HG03159 (cell line): ENCODE data around the gene DDX20.
"Not testable (repeated sequence)": the region's sequence is repeated elsewhere in the genome, so short reads cannot be mapped to it uniquely, and the experiment has no call there.

Experiments used
- ATAC-seq: cut with Tn5 transposase; IDR thresholded peaks from one replicate; pipeline ENCODE4 v1.9.1; 2021; ENCODE audit warnings: mild to moderate bottlenecking, moderate library complexity; ENCODE audit not compliant: unreplicated experiment

DDX20 gene

GRCh38 chr1:111732718-111733117 lies 23.0 kb upstream of the DDX20 start:
- no peak for ATAC-seq

GRCh38 chr1:111733183-111733991 lies 22.3 kb upstream of the DDX20 start:
- ATAC-seq, result no peak

- ATAC-seq, result no peak
Measured at GRCh38 chr1:111733992-111734341, 21.7 kb upstream of the DDX20 start.

- ATAC-seq, result no peak
Measured at GRCh38 chr1:111734426-111734825, 21.3 kb upstream of the DDX20 start.

GRCh38 chr1:111734856-111735255 lies 20.8 kb upstream of the DDX20 start:
- ATAC-seq, result no peak

- ATAC-seq, result no peak
Measured at GRCh38 chr1:111735321-111735720, 20.4 kb upstream of the DDX20 start.

GRCh38 chr1:111735858-111736544 lies 19.7 kb upstream of the DDX20 start:
- ATAC-seq, result no peak

GRCh38 chr1:111736548-111737215 lies 19.0 kb upstream of the DDX20 start:
- ATAC-seq, result no peak

- no peak for ATAC-seq
Measured at GRCh38 chr1:111737216-111738132, 18.2 kb upstream of the DDX20 start.

GRCh38 chr1:111738133-111738435 lies 17.6 kb upstream of the DDX20 start:
- ATAC-seq, result no peak

- ATAC-seq, result peak; percentile 35
Measured at GRCh38 chr1:111738436-111739193, 17.1 kb upstream of the DDX20 start.

- peak; percentile 69 for ATAC-seq
Measured at GRCh38 chr1:111739194-111739924, 16.3 kb upstream of the DDX20 start, which contains the start of gene INKA2. Gene INKA2 (minus strand): TSS chr1:111739395. CDS start chr1:111739242, 153 bp downstream.

- ATAC-seq, result peak; percentile 5
Measured at GRCh38 chr1:111739925-111740765, 15.6 kb upstream of the DDX20 start.

- not testable (repeated sequence) for ATAC-seq
Measured at GRCh38 chr1:111742292-111742691, 13.4 kb upstream of the DDX20 start.

GRCh38 chr1:111742938-111743549 lies 12.7 kb upstream of the DDX20 start:
- no peak for ATAC-seq

GRCh38 chr1:111743679-111744101 lies 12.0 kb upstream of the DDX20 start:
- ATAC-seq, result no peak

- no peak for ATAC-seq
Measured at GRCh38 chr1:111745675-111746613, 9.8 kb upstream of the DDX20 start.
